ENCODE data around the gene MYO1G. TPM values are rescaled to one million over a fixed set of nuclear protein-coding genes. Genes with fewer than 3 reads are reported as not detected.

MYO1G gene
- total and polyA plus RNA-seq, 9 of the 15 experiments (the other 6 are each of a cell fraction or from before 2014, with no cell fraction given), result 0.03 to 0.62 (median 0.13) TPM; not detected in 1

GRCh38 chr7:44921607-44922350 lies 57.0 kb downstream of the MYO1G start (continued):
- TF ChIP-seq ZNF511 (CRISPR knock-in tag; IDR thresholded peaks at IDR 0.05) (0 out of 2 replicates have a peak, but pooled peaks have one; percentile 33), ZNF512 (tag; IDR thresholded peaks at IDR 0.05) (no peak), NR1H2 (CRISPR knock-in tag; IDR thresholded peaks at IDR 0.05) (no peak), RBM22 (IDR thresholded peaks at IDR 0.05; ENCODE audit: low read depth, low read length, poor library complexity, severe bottlenecking) (no peak), HEY1 (CRISPR knock-in tag; IDR thresholded peaks at IDR 0.05; ENCODE audit: borderline replicate concordance) (no peak), HNRNPL (IDR thresholded peaks at IDR 0.05; ENCODE audit: low read depth, low read length) (no peak), SAFB2 (IDR thresholded peaks at IDR 0.05; ENCODE audit: borderline replicate concordance, low read depth, low read length, severe bottlenecking) (no peak), TGIF2 (CRISPR knock-in tag; IDR thresholded peaks at IDR 0.05) (no peak), MCM7 (IDR thresholded peaks at IDR 0.05) (no peak)
- TF ChIP-seq, protein P1, sequence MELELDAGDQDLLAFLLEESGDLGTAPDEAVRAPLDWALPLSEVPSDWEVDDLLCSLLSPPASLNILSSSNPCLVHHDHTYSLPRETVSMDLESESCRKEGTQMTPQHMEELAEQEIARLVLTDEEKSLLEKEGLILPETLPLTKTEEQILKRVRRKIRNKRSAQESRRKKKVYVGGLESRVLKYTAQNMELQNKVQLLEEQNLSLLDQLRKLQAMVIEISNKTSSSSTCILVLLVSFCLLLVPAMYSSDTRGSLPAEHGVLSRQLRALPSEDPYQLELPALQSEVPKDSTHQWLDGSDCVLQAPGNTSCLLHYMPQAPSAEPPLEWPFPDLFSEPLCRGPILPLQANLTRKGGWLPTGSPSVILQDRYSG (tag; conservative IDR thresholded peaks at IDR 0.05; ENCODE audit: low read depth), result no peak
- TF ChIP-seq, protein P2, sequence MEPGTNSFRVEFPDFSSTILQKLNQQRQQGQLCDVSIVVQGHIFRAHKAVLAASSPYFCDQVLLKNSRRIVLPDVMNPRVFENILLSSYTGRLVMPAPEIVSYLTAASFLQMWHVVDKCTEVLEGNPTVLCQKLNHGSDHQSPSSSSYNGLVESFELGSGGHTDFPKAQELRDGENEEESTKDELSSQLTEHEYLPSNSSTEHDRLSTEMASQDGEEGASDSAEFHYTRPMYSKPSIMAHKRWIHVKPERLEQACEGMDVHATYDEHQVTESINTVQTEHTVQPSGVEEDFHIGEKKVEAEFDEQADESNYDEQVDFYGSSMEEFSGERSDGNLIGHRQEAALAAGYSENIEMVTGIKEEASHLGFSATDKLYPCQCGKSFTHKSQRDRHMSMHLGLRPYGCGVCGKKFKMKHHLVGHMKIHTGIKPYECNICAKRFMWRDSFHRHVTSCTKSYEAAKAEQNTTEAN (CRISPR knock-in tag; IDR thresholded peaks at IDR 0.05), result no peak
